Activated T-cell treated with anti-CD3 and anti-CD28 coated beads, Interleukin-2, amount 50 U/mL, for 1 hour (primary cell): ENCODE data around the gene BROX.
"Not testable (repeated sequence)": the region's sequence is repeated elsewhere in the genome, so short reads cannot be mapped to it uniquely, and the experiment has no call there.

Experiments
- DNase-seq: peaks from one replicate; pipeline ENCODE4 v3.0.0-alpha.2; 2020

Gene BROX, protein sequence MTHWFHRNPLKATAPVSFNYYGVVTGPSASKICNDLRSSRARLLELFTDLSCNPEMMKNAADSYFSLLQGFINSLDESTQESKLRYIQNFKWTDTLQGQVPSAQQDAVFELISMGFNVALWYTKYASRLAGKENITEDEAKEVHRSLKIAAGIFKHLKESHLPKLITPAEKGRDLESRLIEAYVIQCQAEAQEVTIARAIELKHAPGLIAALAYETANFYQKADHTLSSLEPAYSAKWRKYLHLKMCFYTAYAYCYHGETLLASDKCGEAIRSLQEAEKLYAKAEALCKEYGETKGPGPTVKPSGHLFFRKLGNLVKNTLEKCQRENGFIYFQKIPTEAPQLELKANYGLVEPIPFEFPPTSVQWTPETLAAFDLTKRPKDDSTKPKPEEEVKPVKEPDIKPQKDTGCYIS

DNA sequence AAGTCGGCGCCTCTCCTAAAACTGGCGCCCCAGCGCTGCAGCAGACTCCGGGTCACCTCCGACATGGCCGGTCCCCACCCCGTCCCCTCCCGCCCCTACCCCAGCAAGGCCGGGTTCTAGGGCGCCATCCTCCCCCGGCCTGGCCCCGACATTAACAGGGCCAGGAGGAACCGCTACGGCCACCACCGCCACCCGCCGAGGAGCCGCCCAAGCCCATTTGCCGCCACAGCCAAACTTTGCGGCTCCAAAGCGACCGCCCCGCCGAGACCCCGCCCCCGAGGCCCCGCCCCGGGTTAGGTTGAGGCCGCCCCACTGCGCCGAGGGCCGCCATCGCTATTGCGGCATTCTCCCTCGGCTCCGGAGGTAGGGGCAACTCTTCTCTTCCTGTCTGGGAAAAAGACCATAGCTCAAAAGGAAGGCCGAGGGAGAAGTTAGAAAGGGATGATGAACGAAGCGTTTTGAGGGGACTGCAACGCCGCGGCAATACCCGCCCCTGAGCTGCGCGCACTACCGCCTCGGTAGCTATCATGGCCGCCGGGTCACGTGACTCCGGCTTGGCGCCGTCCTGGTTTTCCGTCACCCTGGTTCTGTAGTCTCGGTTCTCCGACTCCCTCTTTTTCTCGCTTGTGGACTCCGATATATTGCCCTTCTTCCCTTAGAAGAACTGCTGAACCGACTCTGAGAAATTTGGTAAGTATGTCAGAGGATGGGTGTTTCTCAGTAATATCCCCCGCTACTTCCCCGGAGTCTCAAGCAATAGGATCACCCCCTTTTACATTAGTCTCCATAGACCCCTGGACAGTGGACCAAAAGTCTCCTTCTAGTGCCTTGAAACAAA, at the start of gene BROX, which contains the start of gene AIDA:
TSS of gene BROX (plus strand) at position 312 of the 838 bp plus-strand sequence. CDS start 3,136 bp downstream, outside the sequence.
TSS of gene AIDA (minus strand) at position 239 of the 838 bp plus-strand sequence. CDS start at position 65, 174 bp downstream.
- peak; percentile 98 for DNase-seq

DNA sequence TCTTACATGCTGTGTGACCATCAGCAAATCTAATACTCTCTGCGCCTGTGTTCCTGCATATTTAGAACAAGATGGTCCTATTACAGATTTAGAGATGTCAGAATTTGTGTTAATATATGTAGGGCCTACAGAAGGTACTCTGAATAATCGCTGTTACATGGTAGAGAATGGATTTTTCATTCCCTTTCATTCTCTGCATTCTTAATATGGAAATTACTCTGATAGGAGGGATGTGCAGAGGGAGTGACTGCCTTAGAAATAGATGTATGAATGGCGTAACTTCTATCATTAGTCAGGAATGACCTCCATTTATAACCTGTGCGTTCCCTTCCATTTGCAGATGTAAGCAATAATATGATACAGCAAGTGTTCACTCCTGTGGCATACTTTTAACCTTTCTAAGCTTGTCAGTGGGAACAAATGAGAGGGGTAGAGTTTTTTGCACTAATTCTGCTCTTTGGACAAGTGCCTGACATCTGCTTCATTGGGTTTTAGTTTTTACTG, 48.9 kb upstream of the BROX start:
- DNase-seq, result no peak

DNA sequence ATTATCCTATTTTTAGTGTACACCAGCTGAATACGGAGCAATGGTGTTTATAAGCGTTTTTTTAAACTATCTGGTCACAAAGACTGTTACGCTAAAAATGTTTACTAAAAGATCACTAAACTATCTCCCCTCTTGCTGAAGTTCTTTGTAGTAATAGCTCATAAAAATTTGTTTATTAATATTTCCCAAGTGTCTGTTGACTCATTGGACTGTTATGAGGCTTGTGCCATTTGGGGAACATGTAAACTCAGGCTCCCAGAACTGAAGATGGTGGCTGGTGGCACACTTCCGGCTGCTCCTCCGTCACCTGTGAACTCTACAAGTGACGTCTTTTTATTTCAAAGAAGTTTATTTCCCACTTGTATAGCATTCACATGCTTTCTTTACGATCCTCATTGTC, 46.4 kb upstream of the BROX start:
- DNase-seq, result no peak

DNA sequence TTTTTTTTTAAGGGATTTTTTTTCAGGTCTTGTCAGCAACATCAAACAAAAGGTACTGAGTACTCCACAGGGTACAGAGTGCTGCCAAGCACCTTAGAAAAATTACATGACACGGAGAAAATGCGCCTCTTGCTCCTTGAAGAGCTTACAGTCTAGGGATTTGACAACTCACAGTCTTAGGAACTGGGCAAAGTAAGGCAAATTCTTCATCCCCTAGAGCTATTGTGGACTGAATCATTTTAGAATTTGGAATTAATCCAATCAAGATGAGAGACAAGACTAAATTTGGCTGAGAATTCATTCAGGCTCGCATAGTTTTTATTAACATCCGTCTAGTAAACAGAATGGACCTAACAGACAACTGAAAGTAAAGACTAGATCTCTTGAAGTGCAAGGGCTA, 44.2 kb upstream of the BROX start:
- not testable (repeated sequence) for DNase-seq

DNA sequence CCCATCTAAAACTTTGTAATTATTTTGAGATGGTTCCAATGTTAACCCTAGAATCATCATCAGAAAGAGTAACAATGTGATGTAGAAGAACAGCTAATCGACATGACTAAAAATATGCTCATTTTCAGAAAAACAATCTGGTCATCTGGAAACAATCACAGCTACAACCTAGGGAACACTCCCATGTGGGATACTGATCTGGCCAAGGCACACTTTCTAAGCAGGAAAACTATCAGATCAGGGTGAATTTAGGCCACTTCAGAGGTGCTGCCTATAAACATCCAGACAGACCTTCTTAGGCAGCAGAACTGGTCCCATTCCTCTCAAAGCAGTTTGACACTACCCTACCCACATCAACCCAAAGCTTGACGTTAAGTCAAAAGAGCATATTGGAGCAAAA, 43.3 kb upstream of the BROX start:
- not testable (repeated sequence) for DNase-seq

DNA sequence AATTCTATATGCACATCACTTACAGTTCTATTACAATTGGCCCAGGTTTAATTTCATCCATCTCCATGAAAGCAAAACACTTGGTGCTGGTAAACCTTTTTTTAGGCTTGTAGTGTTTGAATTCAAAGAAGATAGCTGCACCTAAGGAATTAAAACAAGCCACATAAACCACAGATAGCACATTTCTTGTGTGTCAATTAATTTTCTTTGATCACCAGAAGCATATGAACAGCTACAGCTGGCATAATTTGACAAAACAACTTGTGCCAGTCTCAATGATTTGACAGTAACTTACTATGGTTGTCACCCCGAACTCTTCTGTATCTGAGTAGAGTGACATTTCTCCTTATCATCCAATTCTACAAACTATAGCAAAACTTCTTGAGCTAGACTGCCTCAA, 42.3 kb upstream of the BROX start:
- no peak for DNase-seq

DNA sequence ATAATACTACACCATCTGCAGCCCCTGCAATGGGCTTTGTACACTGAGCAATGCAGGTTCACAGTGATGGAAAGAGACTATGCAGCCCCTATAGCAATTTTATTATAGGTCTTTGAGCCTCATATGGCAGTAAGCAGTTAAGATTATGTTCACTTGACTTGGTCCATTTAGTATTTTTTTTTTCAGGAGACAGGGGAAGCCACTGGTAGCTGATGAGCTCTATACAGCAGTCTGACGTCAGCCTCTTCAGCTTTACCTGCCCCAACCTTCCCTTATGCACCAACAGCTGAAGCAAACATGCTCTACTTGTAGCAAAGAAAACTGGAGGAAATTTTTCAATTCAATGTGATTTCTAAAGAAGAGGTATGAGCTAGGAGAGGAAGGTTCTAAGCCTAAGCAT, 32.3 kb upstream of the BROX start:
- DNase-seq, result no peak

DNA sequence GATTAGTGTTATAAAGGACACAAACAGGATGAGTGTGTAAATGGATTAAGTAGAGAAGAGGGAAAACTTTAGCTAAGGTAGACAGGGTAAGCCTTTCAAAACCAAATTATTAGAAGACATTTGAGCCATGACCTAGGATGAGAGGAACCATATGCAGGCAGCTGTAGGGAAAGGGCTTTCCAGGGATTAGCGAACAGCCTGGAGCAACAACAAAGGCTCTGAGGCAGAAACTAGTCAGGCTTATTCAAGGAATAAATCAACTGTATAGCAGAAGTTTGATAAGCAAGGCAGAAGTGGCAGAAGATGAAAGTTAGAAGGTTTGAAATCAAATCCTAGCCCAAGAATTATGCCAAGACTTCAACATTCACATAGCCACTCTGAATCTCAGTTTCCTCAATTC, 21.3 kb upstream of the BROX start:
- DNase-seq, result no peak

DNA sequence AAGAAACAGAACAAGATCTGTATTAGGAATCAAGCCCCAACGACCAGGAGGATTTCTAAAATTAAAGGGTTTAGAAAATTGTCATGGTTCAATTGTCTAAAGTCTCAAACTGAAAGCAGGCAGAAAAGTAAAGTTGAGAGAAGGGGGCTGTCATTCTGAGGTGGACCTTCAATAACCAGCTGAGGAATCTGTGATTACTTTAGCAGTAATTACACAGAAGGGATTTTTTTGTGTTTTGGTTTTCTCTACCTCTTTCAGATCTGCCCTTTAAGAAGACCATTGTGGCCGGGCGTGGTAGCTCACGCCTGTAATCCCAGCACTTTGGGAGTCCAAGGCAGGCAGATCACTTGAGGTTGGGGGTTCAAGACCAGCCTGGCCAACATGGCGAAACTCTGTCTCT, 17.4 kb upstream of the BROX start:
- no peak for DNase-seq

DNA sequence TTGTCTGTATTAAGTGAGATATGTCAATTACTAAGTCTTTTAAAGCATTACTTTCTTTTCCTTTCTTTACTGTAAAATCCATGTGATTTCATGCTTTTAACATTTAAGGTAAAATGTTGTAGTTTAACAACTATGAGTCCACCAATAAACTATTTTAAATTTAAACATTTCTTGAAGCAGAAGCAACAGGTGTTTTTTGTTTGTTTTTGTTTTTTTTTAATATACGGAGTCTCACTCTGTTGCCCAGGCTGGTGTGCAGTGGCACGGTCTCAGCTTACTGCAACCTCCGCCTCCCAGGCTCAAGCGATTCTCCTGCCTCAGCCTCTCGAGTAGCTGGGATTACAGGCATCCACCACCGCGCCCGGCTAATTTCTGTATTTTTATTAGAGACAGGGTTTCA, 15.6 kb upstream of the BROX start:
- DNase-seq, result no peak

DNA sequence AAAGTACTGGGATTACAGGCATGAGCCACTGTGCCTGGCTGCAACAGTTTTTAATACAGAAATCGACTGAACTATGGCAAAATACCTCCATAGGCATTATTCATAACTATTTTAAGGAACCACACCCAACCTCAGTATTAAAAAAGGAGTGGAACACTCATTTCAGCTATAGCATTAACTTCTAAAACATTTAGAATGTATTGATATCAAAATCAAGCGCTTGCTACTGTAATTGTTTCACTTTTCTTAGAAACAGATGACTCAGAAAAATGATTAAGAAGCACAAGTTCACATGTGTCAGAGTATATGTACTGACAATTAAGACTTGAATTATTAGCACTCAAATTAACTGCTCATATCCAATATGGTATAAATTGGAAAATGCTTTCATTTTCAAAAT, 15.2 kb upstream of the BROX start:
- no peak for DNase-seq

DNA sequence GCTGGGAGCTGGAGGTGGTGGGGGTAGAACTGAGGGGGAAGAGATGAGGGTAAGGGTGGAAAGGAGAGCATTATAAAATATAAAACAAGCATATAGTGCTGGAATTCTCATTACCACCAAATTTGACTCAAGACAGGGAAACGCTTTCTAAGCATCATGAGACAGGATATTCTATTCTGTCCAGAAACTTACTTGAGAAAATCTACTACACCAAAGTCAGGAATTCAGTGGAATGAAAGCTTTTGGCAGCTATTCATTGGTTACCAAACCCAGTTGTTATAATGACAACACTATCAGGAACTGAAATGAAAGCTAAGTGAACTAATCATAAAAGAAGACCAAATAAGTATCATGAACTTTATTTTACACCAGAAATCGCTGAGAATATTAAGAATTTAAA, 14.5 kb upstream of the BROX start:
- no peak for DNase-seq

DNA sequence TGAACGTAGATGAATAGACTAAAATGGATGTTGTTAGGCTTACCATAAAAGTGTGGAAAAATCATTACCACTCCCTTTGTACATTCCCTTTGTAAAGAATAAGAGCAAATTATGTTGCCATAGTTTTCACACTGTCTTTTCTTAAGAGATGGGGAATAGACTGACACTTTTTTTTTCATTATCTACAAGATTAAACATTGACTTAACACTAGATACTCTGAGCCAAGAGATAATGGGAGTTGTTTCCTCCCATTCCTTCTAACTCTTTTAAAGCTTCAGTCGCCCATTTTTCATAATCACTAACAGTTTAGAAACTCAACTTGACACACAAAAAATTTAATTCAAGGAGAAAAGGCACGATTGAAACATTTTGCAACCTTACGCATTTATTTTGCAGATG, 10.2 kb upstream of the BROX start:
- no peak for DNase-seq

DNA sequence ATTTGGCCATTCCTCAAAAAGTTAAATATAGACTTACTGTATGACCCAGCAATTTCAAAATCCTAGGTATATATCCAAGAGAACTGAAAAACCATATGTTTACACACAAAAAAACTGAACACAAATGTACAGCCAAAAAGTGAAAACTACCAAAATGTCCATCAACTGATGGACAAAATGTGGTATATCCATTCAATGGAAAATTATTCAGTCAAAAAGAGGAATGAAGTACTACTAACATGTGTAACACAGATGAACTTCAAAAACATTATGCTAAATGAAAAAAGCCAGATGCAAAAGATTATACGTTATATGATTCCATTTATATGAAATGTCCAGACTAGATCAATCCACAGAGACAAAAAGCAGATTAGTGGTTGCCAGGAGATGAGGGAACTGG, 8.1 kb upstream of the BROX start:
- no peak for DNase-seq

DNA sequence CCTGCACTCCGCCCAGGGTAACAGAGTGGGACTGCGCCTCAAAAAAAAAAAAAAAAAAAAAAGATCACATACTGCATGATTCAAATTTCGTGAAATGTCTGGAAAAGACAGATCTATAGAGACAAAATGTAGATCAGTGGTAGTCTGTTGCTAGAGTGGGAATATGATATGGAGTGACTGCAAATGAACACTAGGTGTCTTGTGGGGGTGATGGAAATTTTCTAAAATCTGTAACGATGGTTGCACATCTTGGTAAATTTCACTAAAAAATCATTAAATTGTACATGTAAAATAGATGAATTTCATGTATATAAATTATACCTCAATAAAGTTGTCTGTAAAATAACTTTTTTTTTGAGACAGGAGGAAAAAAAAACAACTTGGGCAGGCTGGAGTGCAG, 5.5 kb upstream of the BROX start:
- no peak for DNase-seq

DNA sequence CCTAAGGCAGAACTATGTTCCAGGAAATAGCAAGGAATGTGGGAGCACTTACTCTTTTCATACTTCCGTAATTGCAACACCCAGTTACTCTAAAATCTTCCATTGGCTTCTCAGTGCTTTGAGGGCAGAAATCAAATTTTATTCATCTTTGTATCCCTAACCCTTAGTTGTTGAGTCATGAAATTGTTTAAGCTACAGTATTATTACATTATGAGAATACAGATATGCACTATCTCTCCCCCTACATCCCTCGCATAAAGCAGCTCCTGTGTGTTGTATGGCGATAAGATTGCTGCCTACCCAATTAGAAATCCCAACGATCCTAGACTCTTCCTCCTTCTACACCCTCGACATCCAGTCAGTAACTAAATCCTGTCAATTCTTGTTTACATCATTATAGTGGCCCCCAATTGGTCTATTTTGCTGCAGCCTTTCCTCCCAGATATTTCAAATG, 2.6 kb upstream of the BROX start:
- no peak for DNase-seq

DNA sequence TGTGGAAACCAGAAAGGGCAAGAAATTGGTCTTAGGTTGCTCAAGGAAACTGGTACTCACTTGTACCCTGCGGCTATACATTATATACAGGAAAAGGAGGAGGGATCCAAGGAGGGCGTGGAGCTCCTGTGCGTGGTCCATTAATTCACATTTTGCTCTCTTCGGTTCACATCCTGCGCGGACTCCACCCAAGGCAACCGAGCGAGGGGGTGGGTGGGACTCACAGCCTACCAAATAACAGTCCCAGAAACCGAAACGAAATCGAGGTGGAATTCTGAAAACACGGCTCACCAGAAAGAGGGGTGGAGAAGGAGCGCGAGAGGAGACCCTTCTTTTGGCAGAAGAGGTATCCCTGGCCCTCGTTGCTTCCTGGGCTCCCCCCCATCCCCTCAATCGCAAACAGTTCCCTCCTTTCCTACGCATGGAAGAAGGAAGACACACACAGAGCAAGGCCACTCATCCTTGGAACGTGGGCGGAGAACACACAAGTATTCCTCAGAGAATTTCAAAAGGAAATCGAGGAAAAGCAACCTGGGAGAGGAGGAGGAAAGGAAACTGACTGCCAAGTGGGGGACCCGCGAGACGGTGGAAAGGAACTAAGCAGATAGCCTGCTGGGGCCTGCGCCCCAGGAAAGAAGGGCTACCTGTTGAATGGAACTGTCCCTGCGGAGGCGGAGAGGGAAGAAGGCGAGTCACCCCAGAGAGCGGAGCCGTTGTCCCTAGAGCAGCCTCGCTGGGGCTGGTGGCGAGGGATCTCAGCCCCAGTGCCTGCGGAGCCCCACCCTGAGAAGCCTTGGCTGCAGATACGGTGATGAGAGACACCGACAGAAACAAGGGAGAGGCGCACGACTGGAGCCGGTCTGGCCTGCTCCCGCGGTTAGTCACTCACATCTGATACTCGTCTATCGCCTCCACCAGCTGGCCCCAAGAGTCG, 778 bp upstream of the BROX start:
- peak; percentile 66 for DNase-seq

DNA sequence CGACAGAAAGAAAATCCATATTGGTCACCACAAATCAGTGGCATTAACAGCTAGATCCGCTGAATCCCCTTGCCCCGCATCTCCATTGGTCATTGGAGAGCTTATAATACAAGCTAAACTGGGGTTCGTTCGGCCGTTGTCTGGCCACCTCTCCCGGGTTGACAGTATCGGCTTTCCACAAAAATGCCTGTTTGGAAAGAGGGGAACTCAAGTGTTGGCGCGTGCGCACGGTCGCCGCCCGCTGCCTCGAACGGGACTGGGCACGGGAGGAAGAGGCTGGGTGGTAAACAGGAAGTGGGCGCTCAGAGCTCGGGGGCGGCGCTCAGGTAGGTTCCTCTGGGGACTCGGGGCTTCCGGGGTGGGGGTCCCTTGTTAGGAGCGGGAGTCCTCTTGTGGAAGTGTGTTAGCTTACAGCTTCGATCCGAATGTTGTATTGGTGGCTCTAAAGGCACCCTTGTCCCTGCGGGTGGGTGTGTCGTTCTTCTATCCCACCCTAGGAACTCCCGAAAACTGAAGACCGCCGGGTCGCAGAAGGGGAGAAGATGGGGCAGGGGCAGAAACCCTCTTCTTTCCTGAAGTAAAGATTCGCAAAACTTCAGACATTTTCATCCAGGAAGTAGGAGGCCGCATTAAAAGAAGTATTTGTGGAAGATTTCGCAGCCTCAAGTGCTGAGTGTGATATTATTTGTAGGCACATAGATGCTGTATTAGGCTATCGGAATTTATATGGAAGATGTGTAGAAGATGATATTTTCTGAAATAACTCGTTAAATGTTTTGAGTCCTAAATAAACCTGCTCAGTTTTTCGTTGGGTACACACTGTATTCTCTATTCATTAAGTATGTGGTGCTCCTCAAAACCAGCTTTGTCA, 962 bp downstream of the BROX start:
- peak; percentile 86 for DNase-seq

DNA sequence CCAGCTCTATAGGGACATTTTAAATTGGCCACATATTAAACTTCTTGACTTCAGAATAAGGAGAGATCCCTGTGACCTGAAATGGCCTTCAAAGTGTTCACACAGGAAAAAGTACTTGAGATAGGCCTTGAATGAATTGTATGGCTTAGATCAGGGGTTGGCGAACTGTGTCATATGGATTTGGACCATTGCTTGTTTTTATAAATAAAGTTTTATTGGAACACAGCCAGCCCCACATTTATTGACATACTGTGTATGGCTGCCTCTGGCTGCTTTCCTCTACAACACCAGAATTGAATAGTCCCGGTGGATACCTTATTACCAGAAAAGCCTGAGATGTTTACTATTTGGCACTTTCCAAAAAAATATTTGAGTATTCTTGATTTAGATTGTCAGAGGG, 4.0 kb downstream of the BROX start:
- no peak for DNase-seq

DNA sequence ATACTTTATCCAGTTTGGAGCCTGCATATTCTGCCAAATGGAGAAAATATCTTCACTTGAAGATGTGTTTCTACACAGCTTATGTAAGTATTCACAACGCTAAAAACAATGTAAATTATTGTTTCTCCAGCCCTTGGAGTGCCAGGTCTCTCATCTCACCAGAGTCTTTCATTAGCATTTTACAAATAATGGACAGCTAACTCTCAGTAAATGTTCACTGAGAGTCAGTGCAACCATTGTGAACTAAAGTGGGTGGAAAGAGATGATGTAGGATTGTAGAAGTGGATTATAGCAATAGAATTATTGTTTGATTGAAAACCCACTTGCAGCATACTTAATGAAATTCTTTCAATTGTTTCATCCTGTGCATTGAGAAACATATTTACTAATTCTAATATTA, 16.4 kb downstream of the BROX start:
- no peak for DNase-seq

DNA sequence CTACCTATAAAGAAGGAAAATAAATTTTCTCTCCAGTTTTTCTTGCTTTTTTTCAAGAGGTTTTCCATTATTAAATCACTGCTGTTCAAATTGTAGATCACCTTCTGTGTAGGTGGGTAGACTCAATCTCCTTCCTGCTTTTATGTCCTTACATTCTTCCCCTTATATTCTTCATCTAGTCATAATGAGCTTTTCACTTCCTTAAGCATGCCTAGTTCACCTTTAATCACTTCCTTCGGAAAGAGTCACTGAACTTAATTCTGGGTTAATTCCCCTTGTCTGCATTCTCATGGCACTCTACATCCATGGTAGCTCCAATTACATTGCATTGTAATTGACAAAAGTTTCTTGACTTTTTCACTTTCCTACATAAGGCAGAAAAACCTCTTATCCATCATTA, 18.5 kb downstream of the BROX start:
- DNase-seq, result no peak
